Skeletal muscle tissue (tissue), 4 donors: ENCODE results near the gene DENND6B. TPM values are rescaled to one million over a fixed set of nuclear protein-coding genes. Genes with fewer than 3 reads are reported as not detected.
"Not testable (repeated sequence)": the region's sequence is repeated elsewhere in the genome, so short reads cannot be mapped to it uniquely, and the experiment has no call there.

ENCODE experiments used
- H3K27ac ChIP-seq: one replicate; pipeline ENCODE4 v1.7.0; 2013; ENCODE audit warnings: mild to moderate bottlenecking, low read depth, low read length, inconsistent platforms
- H3K27me3 ChIP-seq, 3 donors: one replicate each; pipeline ENCODE4 v1.7.0; 2013; ENCODE audit warnings: low read length in 3 of 3; ENCODE audit not compliant: control insufficient read depth in 3 of 3, insufficient read depth in 3 of 3
- H3K36me3 ChIP-seq, 3 donors: one replicate each; pipeline ENCODE4 v1.7.0; 2013; ENCODE audit warnings: low read length in 3 of 3; ENCODE audit not compliant: control insufficient read depth in 3 of 3, insufficient read depth in 3 of 3
- H3K4me1 ChIP-seq, 3 donors: one replicate each; pipeline ENCODE4 v1.7.0; 2013; ENCODE audit warnings: low read length in 3 of 3, mild to moderate bottlenecking in 3 of 3; ENCODE audit not compliant: control insufficient read depth in 3 of 3, insufficient read depth in 3 of 3
- H3K4me3 ChIP-seq, 3 donors: one replicate each; pipeline ENCODE4 v1.7.0; 2013; ENCODE audit warnings: low read length in 3 of 3
- H3K9ac ChIP-seq, 3 donors: one replicate each; pipeline ENCODE4 v1.7.0; 2013; ENCODE audit warnings: low read length in 3 of 3, mild to moderate bottlenecking in 3 of 3, moderate library complexity in 2 of 3, low read depth in 1 of 3
- H3K9me3 ChIP-seq, 3 donors: one replicate each; pipeline ENCODE4 v1.7.0; 2013; ENCODE audit warnings: low read length in 3 of 3; ENCODE audit not compliant: control insufficient read depth in 3 of 3
- total RNA-seq: library from RNA; depleted of rRNA; stranded (reverse); fragments of >200 nt; gene quantifications from one replicate; pipeline ENCODE4 v1.2.3, GENCODE V29; 2014
- donor health status: Osteomylitis.

DENND6B gene
- total RNA-seq, 1 donor from 2014 or later: 1.0 TPM

DNA sequence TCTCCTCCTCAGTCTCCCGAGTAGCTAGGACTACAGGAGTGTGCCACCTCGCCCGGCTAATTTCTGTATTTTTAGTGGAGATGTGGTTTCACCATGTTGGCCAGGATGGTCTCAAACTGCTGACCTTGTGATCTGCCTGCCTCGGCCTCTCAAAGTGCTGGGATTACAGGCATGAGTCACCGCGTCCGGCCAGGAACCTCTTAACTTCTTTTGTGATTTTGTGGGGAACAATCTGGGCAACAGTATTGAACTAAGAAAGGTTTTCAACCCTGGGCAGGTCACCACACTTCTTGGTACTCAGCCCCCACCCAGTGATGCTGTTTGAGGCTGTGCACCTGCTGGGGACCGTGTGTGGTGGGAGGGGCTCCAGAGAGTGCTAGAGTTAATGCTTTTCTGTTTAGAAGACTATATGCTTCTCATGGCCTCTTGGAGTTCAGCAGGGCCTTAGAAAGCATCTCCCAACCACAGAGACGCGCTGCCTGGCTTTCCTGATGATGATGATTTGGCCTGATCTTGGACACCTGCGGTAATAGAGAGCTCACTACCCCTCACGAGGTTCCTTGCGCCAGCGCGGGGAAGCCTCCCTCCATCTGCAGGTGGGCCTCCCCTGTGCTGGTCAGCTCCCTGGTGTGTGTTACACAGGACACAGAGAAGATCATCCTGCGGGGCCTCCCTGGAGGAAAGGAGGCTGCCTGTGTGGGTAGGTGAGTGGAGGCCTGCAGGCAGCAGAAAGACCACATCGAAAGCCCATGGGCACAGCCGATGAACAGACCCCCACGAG is 1.2 kb downstream of the DENND6B start:
- Histone ChIP-seq H3K4me1 (peaks cover 12 to 19% (median 13%) of the 10 kb centered on the region in 3 donors), H3K9me3 (no peaks in the 10 kb centered on the region), H3K36me3 (peaks cover 0 to 2% (median 0%) of the 10 kb centered on the region in 3 donors), H3K27me3 (no peaks in the 10 kb centered on the region), H3K4me3 (peak overlapping the region in 1 of 3 donors; percentile 72), H3K9ac (no peak overlapping the region), H3K27ac (no peak overlapping the region)

DNA sequence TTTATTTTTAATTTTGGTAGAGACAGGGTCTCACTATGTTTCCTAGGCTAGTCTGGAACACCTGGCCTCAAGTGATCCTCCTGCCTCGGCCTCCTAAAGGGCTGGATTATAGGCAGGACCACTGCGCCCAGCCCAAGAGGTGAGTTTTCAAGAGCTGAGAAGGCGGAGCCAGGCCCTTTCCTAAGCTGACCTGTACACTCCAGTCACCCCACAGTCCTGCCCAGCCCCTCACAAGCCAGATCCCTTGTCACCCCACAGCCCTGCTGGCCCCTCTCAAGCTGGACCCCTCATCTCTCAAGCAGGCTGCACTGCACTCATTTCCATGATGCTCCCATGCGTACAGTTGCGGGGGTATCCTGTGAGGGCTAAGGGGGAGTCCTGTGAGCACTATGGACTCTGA is 2.9 kb downstream of the DENND6B start:
- peaks cover 0 to 2% (median 0%) of the 10 kb centered on the region in 3 donors for H3K36me3 ChIP-seq
- H3K9me3 ChIP-seq: no peaks in the 10 kb centered on the region
- H3K27ac ChIP-seq: no peak overlapping the region
- H3K9ac ChIP-seq: no peak overlapping the region
- H3K4me1 ChIP-seq: peaks cover 12 to 19% (median 13%) of the 10 kb centered on the region in 3 donors
- H3K27me3 ChIP-seq: no peaks in the 10 kb centered on the region
- H3K4me3 ChIP-seq: no peak overlapping the region

DNA sequence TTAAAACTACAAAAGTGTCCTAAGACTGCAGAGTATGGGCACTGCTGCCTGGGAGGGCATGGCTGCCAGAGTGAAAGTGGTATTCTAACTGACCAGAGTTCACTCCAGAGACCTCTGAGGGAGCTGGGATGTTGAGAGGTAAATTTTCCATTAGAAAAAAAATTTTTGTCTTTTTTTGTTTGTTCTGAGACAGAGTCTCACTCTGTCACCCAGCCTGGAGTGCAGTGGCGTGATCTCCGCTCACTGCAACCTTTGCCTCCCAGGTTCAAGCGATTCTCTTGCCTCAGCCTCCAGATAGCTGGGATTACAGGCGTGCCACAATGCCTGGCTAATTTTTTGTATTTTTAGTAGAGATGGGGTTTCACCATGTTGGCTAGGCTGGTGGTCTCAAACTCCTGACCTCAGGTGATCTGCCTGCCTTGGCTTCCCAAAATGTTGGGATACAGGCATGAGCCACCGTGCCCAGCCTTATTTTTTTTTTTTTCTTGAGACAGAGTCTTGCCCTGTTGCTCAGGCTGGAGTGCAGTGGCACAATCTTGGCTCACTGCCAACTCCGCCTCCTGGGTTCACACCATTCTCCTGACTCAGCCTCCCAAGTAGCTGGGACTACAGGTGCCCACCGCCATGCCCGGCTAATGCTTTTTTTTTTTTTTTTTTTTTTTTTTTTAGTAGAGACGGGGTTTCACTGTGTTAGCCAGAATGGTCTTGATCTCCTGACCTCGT is 4.3 kb downstream of the DENND6B start:
- H3K27me3 ChIP-seq, H3K4me3 ChIP-seq, H3K9ac ChIP-seq, H3K27ac ChIP-seq, H3K36me3 ChIP-seq, H3K9me3 ChIP-seq: not testable (repeated sequence)
- peaks cover 6 to 12% (median 7%) of the 10 kb centered on the region in 3 donors for H3K4me1 ChIP-seq

DNA sequence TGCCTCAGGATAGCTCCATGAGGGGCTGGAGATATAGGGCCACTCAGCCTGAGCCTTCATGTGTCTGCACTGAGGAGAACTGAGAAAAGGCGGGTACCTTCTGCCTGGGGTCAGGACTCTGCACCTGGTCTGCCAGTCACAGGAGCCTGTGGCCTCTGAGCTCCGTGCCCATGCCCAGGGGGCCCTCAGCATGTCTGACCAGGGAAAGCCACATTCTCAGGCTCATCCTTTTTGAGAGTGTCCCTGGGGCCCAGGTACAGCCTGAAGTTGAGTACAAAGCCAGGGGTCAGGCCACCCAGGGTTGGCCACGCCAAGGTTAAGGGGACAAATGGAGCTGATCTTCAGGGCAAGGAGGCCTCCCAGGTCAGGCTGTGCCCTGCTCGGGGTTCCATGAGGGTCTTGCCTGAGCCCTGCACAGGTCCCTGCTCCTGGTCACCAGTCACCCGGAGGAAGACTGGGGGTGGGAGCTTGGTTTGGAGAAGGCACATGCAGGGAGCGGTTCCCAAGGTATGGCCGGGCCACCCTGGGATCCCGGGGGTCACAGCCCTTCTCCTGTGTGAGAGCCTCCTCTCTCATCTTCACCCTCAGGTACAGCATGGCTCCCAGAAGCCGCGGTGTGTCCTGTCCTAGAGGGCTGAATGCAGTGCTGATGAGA is 6.0 kb downstream of the DENND6B start:
- Histone ChIP-seq H3K4me1 (peaks cover 0 to under 1% (median 0%) of the 10 kb centered on the region in 3 donors), H3K27ac (no peak overlapping the region), H3K9ac (no peak overlapping the region), H3K36me3 (no peaks in the 10 kb centered on the region), H3K9me3 (no peaks in the 10 kb centered on the region), H3K27me3 (no peaks in the 10 kb centered on the region), H3K4me3 (no peak overlapping the region)

DNA sequence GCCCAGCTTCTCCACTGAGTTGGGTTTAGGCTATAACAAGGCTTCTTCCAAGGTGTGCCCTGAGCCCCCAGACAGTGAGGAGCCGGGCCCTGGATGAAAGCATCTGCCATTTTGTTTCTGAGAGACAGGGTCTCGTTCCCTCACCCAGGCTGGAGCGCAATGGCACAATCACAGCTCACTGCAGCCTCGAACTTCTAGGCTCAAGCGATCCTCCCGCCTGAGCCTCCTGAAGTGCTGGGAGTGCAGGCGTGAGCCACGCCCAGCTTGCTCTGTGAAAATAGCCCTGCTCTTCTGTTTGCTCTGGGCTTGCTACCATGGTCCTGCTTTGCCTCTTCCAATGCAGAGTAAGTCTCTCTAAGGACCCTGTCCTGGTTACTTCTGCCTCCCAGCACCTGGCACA is 6.7 kb downstream of the DENND6B start:
- no peak overlapping the region for H3K27ac ChIP-seq
- H3K9ac ChIP-seq: no peak overlapping the region
- no peaks in the 10 kb centered on the region for H3K36me3 ChIP-seq
- no peak overlapping the region for H3K4me3 ChIP-seq
- H3K4me1 ChIP-seq: no peaks in the 10 kb centered on the region
- no peaks in the 10 kb centered on the region for H3K27me3 ChIP-seq
- H3K9me3 ChIP-seq: no peaks in the 10 kb centered on the region

DNA sequence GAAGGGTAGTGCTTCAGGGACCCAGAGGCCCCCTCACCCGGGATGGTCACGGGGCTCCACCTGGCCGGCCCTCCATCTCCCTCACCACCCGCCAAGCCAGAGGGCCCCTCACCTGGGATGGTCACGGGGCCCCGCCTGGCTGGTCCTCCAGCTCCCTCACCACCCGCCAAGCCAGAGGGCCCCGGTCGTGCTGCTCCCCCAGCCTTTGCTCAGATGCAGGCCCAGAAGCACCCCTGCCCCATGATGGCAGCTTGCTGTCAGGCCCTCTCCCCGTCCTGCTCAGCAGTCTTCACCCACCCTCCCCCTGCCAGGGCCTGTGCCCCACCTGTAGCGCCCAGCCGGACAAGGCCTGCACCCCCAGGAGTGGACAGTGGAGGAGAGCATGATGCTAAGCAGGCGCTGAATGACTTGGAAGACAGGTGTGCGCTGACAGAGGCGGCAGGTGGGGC is 7.3 kb downstream of the DENND6B start:
- H3K27me3 ChIP-seq: no peaks in the 10 kb centered on the region
- no peak overlapping the region for H3K4me3 ChIP-seq
- no peak overlapping the region for H3K27ac ChIP-seq
- H3K9ac ChIP-seq: no peak overlapping the region
- H3K4me1 ChIP-seq: peaks cover 0 to 5% (median 3%) of the 10 kb centered on the region in 3 donors
- no peaks in the 10 kb centered on the region for H3K36me3 ChIP-seq
- no peaks in the 10 kb centered on the region for H3K9me3 ChIP-seq

DNA sequence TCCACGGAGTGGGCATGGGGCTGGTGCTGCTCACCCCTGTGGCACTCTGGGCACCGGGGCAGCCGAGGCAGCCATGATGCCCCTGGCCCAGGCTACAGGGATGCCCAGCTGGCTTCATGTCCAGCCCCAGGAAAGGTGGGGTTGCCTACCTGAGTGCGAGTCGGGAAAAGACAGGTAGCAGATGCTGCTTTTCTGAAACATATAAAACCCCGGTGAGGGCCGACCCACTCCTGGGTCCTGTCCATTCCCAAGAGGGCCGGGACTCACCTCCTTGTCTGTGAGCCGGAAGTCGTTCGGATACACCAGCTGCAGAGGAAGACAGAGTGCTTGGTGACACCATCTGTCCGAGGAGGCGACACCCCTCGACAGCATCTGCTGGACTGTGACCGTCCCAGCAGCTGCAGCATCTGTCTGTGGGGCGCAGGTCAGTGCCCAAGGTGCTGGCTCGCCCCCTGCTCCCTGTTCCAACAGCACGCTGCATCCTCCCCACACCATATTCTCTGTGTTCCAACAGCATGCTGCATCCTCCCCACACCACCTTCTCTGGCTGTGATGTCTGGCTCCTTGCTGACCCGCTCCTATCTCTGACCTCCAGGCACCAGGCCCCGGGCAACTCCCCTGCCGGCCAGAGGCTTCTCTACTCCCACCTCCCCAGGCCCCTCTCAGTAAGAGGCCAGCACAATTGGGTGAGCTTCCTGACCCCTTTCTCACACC is 8.0 kb downstream of the DENND6B start:
- no peaks in the 10 kb centered on the region for H3K36me3 ChIP-seq
- no peaks in the 10 kb centered on the region for H3K27me3 ChIP-seq
- no peak overlapping the region for H3K9ac ChIP-seq
- H3K27ac ChIP-seq: no peak overlapping the region
- peaks cover 2 to 9% (median 5%) of the 10 kb centered on the region in 3 donors for H3K4me1 ChIP-seq
- H3K9me3 ChIP-seq: no peaks in the 10 kb centered on the region
- no peak overlapping the region for H3K4me3 ChIP-seq

DNA sequence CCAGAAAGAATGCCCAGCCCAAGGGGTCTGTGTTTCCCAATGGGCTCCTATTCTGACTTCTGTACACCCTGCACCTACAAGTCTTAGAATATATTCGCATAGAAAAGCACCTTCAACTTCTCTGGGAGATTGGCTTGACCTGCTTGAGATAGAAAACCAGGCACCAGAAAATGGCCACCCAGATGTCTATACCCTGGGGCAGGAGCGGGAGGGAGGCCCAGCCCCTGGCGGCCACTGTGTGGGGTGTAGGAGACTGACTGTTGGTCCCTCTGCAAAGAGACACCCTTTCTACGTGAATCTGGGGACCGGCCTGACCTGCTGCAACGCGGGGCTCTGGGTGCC is 8.5 kb downstream of the DENND6B start:
- peaks cover 2 to 9% (median 5%) of the 10 kb centered on the region in 3 donors for H3K4me1 ChIP-seq
- H3K4me3 ChIP-seq: no peak overlapping the region
- no peaks in the 10 kb centered on the region for H3K27me3 ChIP-seq
- H3K9ac ChIP-seq: no peak overlapping the region
- H3K36me3 ChIP-seq: no peaks in the 10 kb centered on the region
- no peaks in the 10 kb centered on the region for H3K9me3 ChIP-seq
- H3K27ac ChIP-seq: no peak overlapping the region

DNA sequence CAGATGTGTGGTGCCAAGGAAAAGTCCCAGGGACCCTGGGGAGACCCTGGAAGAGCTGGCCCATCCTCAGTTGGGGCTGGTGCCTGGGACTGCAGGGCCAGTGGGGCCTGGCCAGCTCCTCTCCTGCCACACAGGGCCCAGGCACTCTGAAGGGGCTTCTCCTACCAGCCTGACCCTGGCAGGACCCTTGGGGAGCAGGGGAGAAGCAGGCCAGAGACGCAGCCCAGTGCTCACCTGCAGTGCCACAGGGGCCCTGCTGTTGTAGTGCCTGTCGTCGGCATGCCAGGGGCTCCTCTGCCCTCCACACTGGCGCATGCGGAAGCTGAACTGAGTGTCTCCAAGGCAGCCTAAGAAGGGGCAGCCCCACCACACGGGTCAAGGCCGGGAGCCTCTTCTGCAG is 9.1 kb downstream of the DENND6B start:
- Histone ChIP-seq H3K9ac (no peak overlapping the region), H3K9me3 (no peaks in the 10 kb centered on the region), H3K36me3 (no peaks in the 10 kb centered on the region), H3K27ac (no peak overlapping the region), H3K4me3 (no peak overlapping the region), H3K27me3 (no peaks in the 10 kb centered on the region), H3K4me1 (peaks cover 2 to 9% (median 5%) of the 10 kb centered on the region in 3 donors)
